ENCODE measurements around the gene CRISPLD2.

The CRISPLD2 gene

DNA sequence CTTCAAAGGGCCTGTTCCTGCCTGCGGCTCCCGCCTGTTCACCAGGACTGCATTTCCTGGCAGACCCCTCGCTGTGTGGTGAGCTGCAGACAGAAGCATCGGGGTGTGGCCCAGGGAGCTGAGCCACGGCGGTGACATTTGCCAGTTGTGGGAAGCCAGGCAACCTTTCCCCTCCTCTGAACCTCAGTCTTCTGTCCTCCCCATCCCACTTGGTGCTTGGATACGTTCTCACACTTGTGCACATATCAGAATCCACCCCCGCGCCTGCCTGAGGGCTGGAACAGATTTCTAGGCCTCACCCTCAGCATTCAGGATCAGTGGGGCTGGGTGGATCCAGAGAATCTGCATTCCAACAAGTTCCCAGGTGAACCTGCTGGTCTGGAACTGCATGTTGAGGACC, 63.5 kb downstream of the CRISPLD2 start:
- H3K4me1 ChIP-seq (ENCODE audit: control insufficient read depth, insufficient read depth, low read length) = no peaks in the 10 kb centered on the region
- H3K9me3 ChIP-seq (ENCODE audit: control insufficient read depth, insufficient read depth, low read depth, low read length) = no peaks in the 10 kb centered on the region
- ChIA-PET POLR2A (no interaction called here), CTCF (interaction anchor here (0.7 to 1.0 kb wide), 2 partner anchors 12 to 43 kb away, joined by 3 read pairs; no protein-coding TSS in a partner anchor)
- H3K4me3 ChIP-seq (ENCODE audit: low read depth, low read length) = no peak overlapping the region
- TF ChIP-seq ZFHX2 (tag by site-specific recombination; conservative IDR thresholded peaks at IDR 0.05) = no peak
- TF ChIP-seq TSHZ1 (tag by site-specific recombination; IDR thresholded peaks at IDR 0.05; ENCODE audit: borderline replicate concordance) = no peak
- no peak for TF ChIP-seq ZNF140 (tag by site-specific recombination; IDR thresholded peaks at IDR 0.05)
- no peak for TF ChIP-seq ZNF416 (tag by site-specific recombination; IDR thresholded peaks at IDR 0.05)
- TF ChIP-seq ZNF707 (tag by site-specific recombination; IDR thresholded peaks at IDR 0.05) = no peak
- TF ChIP-seq, protein P1, sequence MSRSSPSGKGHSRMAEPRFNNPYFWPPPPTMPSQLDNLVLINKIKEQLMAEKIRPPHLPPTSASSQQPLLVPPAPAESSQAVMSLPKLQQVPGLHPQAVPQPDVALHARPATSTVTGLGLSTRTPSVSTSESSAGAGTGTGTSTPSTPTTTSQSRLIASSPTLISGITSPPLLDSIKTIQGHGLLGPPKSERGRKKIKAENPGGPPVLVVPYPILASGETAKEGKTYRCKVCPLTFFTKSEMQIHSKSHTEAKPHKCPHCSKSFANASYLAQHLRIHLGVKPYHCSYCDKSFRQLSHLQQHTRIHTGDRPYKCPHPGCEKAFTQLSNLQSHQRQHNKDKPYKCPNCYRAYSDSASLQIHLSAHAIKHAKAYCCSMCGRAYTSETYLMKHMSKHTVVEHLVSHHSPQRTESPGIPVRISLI (tag by site-specific recombination; IDR thresholded peaks at IDR 0.05) = no peak
- no peak for TF ChIP-seq ZNF670 (tag by site-specific recombination; IDR thresholded peaks at IDR 0.05; ENCODE audit: low read depth)
- no peak for TF ChIP-seq EGR2 (tag by site-specific recombination; IDR thresholded peaks at IDR 0.05; ENCODE audit: low read depth)
- no peak for TF ChIP-seq ZNF76 (tag by site-specific recombination; IDR thresholded peaks at IDR 0.05; ENCODE audit: borderline replicate concordance, low read depth)
- TF ChIP-seq PRDM1 (tag by site-specific recombination; IDR thresholded peaks at IDR 0.05) = no peak
- TF ChIP-seq FEZF1 (tag by site-specific recombination; IDR thresholded peaks at IDR 0.05) = no peak
- no peak overlapping the region for H3K27ac ChIP-seq (ENCODE audit: extremely low read depth, low read depth, low read length)
- no peaks in the 10 kb centered on the region for H3K36me3 ChIP-seq (ENCODE audit: control insufficient read depth in 2 of 2, insufficient read depth in 1 of 2, low read length in 2 of 2)

GRCh38 chr16:84884246-84884595, 64.4 kb downstream of the CRISPLD2 start:
- no peak overlapping the region for H3K27ac ChIP-seq (ENCODE audit: extremely low read depth, low read depth, low read length)
- TF ChIP-seq, protein P2, sequence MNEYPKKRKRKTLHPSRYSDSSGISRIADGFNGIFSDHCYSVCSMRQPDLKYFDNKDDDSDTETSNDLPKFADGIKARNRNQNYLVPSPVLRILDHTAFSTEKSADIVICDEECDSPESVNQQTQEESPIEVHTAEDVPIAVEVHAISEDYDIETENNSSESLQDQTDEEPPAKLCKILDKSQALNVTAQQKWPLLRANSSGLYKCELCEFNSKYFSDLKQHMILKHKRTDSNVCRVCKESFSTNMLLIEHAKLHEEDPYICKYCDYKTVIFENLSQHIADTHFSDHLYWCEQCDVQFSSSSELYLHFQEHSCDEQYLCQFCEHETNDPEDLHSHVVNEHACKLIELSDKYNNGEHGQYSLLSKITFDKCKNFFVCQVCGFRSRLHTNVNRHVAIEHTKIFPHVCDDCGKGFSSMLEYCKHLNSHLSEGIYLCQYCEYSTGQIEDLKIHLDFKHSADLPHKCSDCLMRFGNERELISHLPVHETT (tag by site-specific recombination; IDR thresholded peaks at IDR 0.05) = no peak
- no peak for TF ChIP-seq ZFP41 (tag by site-specific recombination; IDR thresholded peaks at IDR 0.05; ENCODE audit: borderline replicate concordance)
- no peak for TF ChIP-seq ZNF701 (tag by site-specific recombination; IDR thresholded peaks at IDR 0.05)
- no peak for TF ChIP-seq ZNF292 (tag by site-specific recombination; IDR thresholded peaks at IDR 0.05; ENCODE audit: borderline replicate concordance, low read depth)
- no peak for TF ChIP-seq ZNF354C (tag by site-specific recombination; IDR thresholded peaks at IDR 0.05; ENCODE audit: borderline replicate concordance, low read depth)
- no peaks in the 10 kb centered on the region for H3K4me1 ChIP-seq (ENCODE audit: control insufficient read depth, insufficient read depth, low read length)
- no peaks in the 10 kb centered on the region for H3K36me3 ChIP-seq (ENCODE audit: control insufficient read depth in 2 of 2, insufficient read depth in 1 of 2, low read length in 2 of 2)
- ChIA-PET POLR2A (no interaction called here), CTCF (interaction anchor here (0.6 kb wide), 1 partner anchor 1841 kb away, joined by 3 read pairs; no protein-coding TSS in a partner anchor)
- H3K9me3 ChIP-seq (ENCODE audit: control insufficient read depth, insufficient read depth, low read depth, low read length) = no peaks in the 10 kb centered on the region
- H3K4me3 ChIP-seq (ENCODE audit: low read depth, low read length) = no peak overlapping the region

Data from HEK293 (cell line).